Esophagus (tissue), 2 donors: ENCODE measurements around the gene PITX1. TPM values are rescaled to one million over a fixed set of nuclear protein-coding genes. Genes with fewer than 3 reads are reported as not detected.
"Not testable (repeated sequence)": the region's sequence is repeated elsewhere in the genome, so short reads cannot be mapped to it uniquely, and the experiment has no call there.

Experiments used
- H3K27ac ChIP-seq, 2 donors: one replicate each; pipeline ENCODE4 v1.5.1; 2013; ENCODE audit warnings: low read depth in 2 of 2, mild to moderate bottlenecking in 2 of 2, inconsistent platforms in 1 of 2, low read length in 1 of 2, moderate library complexity in 1 of 2
- H3K27me3 ChIP-seq, 2 donors: one replicate each; pipeline ENCODE4 v1.6.1; 2013; ENCODE audit warnings: low read length in 2 of 2, control low read depth in 1 of 2, mild to moderate bottlenecking in 1 of 2; ENCODE audit not compliant: insufficient read depth in 2 of 2, control insufficient read depth in 1 of 2
- H3K36me3 ChIP-seq, 2 donors: one replicate each; pipeline ENCODE4 v1.6.1; 2013; ENCODE audit warnings: low read length in 1 of 2; ENCODE audit not compliant: control insufficient read depth in 2 of 2, insufficient read depth in 2 of 2
- H3K4me1 ChIP-seq, 2 donors: one replicate each; pipeline ENCODE4 v1.6.1; 2013; ENCODE audit warnings: low read length in 1 of 2; ENCODE audit not compliant: control insufficient read depth in 2 of 2, insufficient read depth in 2 of 2
- H3K4me3 ChIP-seq, 2 donors: one replicate each; pipeline ENCODE4 v1.5.1; 2013; ENCODE audit warnings: low read length in 2 of 2, mild to moderate bottlenecking in 2 of 2, low read depth in 1 of 2, moderate library complexity in 1 of 2
- H3K9me3 ChIP-seq, 2 donors: one replicate each; pipeline ENCODE4 v1.6.1; 2013; ENCODE audit warnings: mild to moderate bottlenecking in 2 of 2, low read depth in 1 of 2, low read length in 1 of 2, moderate library complexity in 1 of 2; ENCODE audit not compliant: control insufficient read depth in 2 of 2, insufficient read depth in 1 of 2
- WGBS, 2 donors: extraction: QIAGEN DNeasy Blood & Tissue Kit; methylation state at CpG; one replicate each; pipeline ENCODE4 v1.1.7; 2013; 5-methylcytosine and 5-hydroxymethylcytosine counted together
- polyA plus RNA-seq, 2 donors: library from polyadenylated mRNA; stranded (reverse); fragments of 200-250 nt; gene quantifications; one replicate each; pipeline ENCODE4 v1.2.3, GENCODE V29; 2013
- donor health status: healthy with polysubstance abuse.
- donor health status: Bipolar disorder and iron deficiency.

PITX1 gene
- polyA plus RNA-seq, 2 donors: 485 to 519 TPM

DNA sequence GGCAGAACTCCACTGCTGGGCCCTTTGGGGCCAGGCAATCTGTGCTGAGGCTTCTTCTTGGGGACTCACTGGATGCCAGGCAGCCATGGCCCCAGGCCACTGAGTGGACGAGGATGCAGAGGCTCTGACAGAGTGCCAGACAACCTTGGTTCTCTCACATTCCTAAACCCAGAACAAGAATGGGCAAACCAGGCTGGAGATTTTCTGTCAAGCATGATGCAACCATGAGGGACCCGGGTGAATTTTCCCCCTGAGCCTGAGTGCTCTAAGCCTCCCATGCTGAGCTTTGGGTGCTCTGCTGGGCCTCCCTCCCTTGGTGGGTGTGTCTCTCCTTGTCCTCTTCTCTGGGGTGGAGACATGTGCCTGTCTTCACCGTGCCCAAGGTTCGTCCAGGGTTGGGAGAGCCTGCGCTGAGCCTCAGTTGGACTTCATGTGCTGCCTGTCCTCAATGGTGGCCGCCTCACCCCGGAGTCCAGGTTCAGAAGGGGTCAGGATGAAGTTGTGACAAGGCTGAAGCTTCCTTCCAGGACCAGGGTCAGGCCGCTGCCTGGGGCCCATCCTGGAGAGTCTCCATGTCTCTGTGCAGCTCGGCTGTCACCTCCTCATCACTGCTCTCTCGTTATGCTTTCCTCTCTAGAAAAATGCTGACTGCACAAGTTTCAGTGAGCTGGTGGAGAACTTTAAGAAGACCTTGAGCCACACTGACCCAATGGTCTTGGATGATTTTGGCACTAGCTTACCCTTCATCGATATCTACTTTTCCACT is 24.1 kb downstream of the PITX1 start:
- 87 to 89% methylated on average over 11 of the region's 11 CpGs for WGBS, 2 donors
- H3K36me3 ChIP-seq: peaks cover 0 to 3% of the 10 kb centered on the region in 2 donors

DNA sequence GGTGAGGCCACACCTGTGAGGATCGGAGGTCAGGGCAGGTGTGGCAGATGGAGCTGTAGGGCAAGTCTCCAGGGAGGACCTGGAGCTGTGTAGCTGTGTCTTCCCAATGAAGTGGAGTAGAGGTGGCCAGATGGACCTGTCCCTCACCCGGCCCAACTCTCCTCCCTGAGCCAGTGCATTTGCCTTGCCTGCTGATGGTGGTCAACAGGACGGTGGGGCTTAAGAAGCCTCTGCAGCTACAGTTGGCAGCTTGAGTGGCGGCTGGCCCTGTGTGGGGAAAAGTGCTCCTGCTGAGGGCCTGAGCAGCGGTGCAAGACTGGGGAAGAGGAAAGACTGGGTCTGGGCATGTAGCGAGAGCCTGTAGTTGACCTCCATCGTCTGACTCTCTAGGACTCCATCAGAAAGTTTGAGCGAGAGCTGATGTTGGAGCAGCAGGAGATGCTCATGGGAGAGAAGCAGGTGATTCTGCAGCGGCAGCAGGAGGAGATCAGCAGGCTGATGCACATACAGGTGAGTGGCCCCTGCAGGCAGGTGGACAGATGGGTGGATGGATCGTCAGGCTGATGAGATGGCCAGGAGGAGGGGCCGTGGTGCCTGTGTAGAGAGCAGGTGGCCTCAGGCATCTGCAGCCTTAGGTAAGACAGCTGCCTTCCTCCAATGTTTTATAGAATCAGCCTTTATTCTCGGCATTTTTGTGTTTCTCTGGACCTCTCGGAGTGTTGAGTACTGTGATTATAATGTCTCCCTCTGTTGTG is 24.9 kb downstream of the PITX1 start:
- Histone ChIP-seq H3K27me3 (no peaks in the 10 kb centered on the region), H3K4me1 (peaks cover 0 to 12% of the 10 kb centered on the region in 2 donors)
- WGBS, 2 donors: 85 to 86% methylated on average over 13 of the region's 13 CpGs

More for the DNA sequence above, 24.1 kb downstream of the PITX1 start:
- Histone ChIP-seq H3K27me3 (no peaks in the 10 kb centered on the region), H3K4me1 (peaks cover 0 to 18% of the 10 kb centered on the region in 2 donors), H3K4me3 (no peak overlapping the region), H3K27ac (no peak overlapping the region), H3K9me3 (no peaks in the 10 kb centered on the region)

DNA sequence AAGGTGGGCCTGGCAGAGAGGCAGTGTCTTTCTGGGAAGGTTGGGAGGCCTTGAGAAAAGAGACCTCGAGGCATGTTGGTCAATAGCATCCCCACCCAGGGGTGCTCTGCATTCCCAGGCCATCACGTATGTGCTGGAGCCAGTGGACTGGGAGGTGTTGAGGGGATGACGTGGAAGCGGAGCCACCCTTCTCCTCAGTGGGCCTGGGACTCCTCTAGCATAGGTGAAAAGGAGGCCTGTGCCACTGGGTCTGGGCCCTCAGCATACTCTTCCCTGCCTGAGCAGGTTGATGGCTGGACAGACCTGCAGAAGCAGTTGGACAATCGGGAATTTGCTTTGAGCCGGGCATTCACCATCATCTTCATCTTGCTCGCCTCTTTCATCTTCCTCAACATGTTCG is 25.5 kb downstream of the PITX1 start:
- Histone ChIP-seq H3K36me3 (peaks cover 0 to 3% of the 10 kb centered on the region in 2 donors), H3K4me1 (peaks cover 0 to 8% of the 10 kb centered on the region in 2 donors), H3K27me3 (no peaks in the 10 kb centered on the region), H3K27ac (no peak overlapping the region), H3K4me3 (no peak overlapping the region), H3K9me3 (no peaks in the 10 kb centered on the region)
- 93 to 95% methylated on average over 8 of the region's 8 CpGs for WGBS, 2 donors

More for the DNA sequence above, 24.9 kb downstream of the PITX1 start:
- Histone ChIP-seq H3K9me3 (no peaks in the 10 kb centered on the region), H3K4me3 (no peak overlapping the region), H3K36me3 (peaks cover 0 to 3% of the 10 kb centered on the region in 2 donors), H3K27ac (no peak overlapping the region)

DNA sequence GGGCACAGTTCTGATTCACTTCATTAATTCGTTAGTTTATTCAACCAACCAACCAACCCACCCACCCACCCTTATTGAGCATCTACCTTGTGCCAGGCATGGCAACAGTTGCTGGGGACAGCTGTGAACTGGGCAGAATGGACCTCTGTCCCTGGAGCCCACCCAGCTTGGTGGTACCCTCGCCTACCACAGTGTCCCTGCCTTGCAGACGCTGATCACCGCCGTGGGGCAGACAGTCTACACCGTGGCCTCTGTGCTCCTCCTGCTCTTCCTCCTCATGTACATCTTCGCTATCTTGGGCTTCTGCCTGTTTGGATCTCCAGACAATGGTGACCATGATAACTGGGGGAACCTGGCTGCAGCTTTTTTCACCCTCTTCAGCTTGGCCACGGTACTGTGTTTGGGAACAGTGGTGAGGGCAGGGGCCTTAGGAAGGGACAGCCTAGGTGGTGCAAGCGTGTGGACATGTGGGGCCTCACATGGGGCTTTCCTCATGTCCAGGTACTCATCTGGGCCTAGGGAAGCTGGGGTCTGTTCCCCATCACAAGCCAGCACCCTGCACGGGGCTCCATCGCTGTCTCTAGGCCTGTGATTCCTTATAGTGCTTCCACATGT is 26.2 kb downstream of the PITX1 start:
- 81 to 87% methylated on average over 11 of the region's 11 CpGs for WGBS, 2 donors
- Histone ChIP-seq H3K4me1 (peaks cover 0 to 3% of the 10 kb centered on the region in 2 donors), H3K27ac (no peak overlapping the region), H3K4me3 (no peak overlapping the region), H3K27me3 (no peaks in the 10 kb centered on the region), H3K36me3 (peaks cover 0 to 3% of the 10 kb centered on the region in 2 donors), H3K9me3 (no peaks in the 10 kb centered on the region)

DNA sequence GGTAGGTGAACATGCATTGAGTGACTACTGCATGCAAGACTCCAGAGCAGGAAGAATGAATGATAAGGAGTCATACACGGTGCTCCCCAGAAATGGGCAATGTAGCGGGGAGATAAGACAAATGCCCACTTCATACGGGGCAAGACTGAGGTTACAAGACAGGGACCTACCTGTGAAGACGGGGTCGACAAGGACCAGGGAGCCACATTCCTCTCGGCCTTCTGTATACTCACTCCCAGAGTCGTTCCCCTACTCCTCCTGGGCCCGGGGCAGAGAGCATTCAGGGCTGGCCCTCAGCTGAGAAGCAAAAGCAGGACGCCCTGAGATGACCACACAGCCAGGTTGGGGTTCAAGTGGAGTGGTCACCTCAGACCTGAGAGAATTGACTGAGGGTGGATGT is 26.7 kb downstream of the PITX1 start:
- Histone ChIP-seq H3K9me3 (no peaks in the 10 kb centered on the region), H3K27me3 (no peaks in the 10 kb centered on the region), H3K4me1 (no peaks in the 10 kb centered on the region), H3K27ac (no peak overlapping the region), H3K4me3 (no peak overlapping the region), H3K36me3 (peaks cover 0 to 3% of the 10 kb centered on the region in 2 donors)
- WGBS, 2 donors: 93% methylated on average over 9 of the region's 9 CpGs

DNA sequence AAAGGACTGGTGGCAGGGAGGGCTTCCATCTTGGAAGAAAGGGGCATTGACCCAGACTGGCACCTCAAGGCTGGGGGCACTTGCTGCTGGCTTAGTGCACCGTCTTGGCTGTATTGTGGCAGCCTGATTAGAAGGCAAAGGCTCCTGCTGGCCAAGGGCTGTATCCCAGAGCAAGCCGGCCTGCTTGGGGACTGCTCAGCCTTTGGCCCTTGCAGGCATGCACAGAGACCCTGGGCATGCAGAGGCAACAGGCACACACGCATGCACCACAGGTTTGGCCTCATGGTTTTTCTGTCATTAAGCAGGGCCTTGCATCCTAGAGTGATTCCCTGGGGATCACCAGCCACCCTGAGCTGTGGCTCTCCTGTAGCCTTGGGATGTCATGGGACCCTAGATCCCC is 29.0 kb downstream of the PITX1 start:
- H3K36me3 ChIP-seq: no peaks in the 10 kb centered on the region
- no peaks in the 10 kb centered on the region for H3K9me3 ChIP-seq
- H3K4me3 ChIP-seq: no peak overlapping the region
- no peaks in the 10 kb centered on the region for H3K4me1 ChIP-seq
- 79 to 95% methylated on average over 3 of the region's 3 CpGs for WGBS, 2 donors
- no peaks in the 10 kb centered on the region for H3K27me3 ChIP-seq
- no peak overlapping the region for H3K27ac ChIP-seq

DNA sequence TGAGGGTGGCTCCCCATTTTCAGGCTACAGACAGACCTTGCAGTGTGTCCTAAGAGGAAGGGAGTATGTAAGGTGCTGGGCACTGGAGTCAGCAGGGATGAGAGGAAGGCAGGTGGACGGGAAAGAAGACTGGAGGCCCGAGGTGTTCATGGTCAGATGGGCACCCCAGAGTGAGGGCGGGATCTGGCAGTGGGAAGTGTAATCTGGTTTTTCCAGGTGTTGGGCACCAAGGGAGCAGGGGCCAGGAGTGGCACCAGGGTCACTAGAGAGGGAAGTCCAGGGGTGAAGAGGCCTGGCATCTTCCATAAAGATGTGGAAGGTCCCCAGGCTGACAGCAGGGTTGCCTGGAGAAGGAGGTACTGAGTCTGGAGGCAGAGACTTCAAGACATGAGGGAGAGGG is 29.7 kb downstream of the PITX1 start:
- Histone ChIP-seq H3K27me3 (no peaks in the 10 kb centered on the region), H3K4me1 (no peaks in the 10 kb centered on the region), H3K36me3 (no peaks in the 10 kb centered on the region), H3K4me3 (no peak overlapping the region), H3K9me3 (no peaks in the 10 kb centered on the region), H3K27ac (no peak overlapping the region)
- WGBS, 2 donors: 92 to 98% methylated on average over 3 of the region's 3 CpGs

DNA sequence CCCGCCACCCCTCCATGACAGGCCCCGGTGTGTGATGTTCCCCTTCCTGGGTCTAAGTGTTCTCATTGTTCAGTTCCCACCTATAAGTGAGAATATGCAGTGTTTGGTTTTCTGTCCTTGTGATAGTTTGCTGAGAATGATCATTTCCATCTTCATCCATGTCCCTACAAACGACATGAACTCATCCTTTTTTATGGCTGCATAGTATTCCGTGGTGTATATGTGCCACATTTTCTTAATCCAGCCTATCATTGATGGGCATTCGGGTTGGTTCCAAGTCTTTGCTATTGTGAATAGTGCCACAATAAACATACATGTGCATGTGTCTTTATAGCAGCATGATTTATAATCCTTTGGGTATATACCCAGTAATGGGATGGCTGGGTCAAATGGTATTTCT is 36.0 kb downstream of the PITX1 start:
- 93% methylated on average over 5 of the region's 5 CpGs for WGBS, 2 donors
- H3K27ac ChIP-seq, H3K4me3 ChIP-seq, H3K4me1 ChIP-seq, H3K27me3 ChIP-seq, H3K36me3 ChIP-seq, H3K9me3 ChIP-seq: not testable (repeated sequence)

DNA sequence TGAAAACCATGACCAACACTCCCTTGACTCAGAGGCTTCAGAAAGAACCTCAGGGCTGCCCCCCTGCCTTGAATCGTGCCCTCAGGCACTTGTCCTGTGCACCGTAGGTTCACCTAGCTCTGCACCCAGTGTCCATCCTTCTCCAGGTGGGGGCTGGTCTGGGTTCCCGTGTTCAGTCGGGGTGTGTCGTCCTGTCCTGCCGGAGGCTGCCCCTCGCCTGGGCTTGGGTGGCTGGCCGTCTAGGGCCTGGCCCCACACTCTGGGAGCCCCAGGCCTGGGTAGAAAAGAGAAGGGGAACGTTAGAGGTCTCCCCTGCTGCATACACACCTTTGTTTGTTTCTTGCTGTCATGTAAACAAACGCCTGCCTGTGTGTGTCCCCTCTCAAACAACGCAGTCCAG is 37.0 kb downstream of the PITX1 start:
- Histone ChIP-seq H3K36me3 (no peaks in the 10 kb centered on the region), H3K27ac (no peak overlapping the region), H3K4me1 (no peaks in the 10 kb centered on the region), H3K27me3 (no peaks in the 10 kb centered on the region), H3K4me3 (no peak overlapping the region), H3K9me3 (no peaks in the 10 kb centered on the region)
- WGBS, 2 donors: 74 to 81% methylated on average over 11 of the region's 11 CpGs
